Activated T-cell treated with anti-CD3 and anti-CD28 coated beads for 24 hours (primary cell): ENCODE data around the gene ARFRP1.

Experiments
- DNase-seq: peaks from one replicate; pipeline ENCODE4 v3.0.0-alpha.2; 2020; ENCODE audit warnings: low read depth

ARFRP1 gene

GRCh38 chr20:63743210-63743970, 35.6 kb upstream of the ARFRP1 start:
- DNase-seq = no peak

DNA sequence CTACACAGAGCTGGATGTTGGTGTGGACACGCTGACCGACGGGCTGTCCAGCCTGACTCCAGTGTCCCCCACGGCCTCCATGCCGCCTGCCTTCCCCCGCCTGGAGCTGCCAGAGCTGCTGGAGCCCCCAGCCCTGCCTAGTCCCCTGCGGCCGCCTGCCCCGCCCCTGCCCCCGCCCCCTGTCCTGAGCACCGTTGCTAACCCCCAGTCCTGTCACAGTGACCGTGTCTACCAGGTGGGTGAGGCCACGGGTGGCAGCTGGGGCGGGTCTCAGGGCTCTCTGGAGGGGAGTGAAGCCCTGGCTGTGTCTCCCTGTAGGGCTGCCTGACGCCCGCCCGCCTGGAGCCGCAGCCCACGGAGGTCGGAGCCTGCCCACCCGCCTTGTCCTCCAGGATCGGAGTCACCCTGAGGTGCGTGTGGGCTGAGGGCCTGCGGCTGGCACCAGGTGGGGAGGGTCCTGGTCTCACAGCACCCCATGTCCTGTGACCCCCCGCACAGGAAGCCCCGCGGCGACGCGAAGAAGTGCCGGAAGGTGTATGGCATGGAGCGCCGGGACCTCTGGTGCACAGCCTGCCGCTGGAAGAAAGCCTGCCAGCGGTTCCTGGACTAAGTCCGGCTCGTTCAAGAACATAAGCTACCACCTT, 34.7 kb upstream of the ARFRP1 start:
- DNase-seq = no peak

GRCh38 chr20:63741676-63742380, 34.1 kb upstream of the ARFRP1 start:
- DNase-seq = no peak

- DNase-seq = no peak
Measured at GRCh38 chr20:63741354-63741675, 33.5 kb upstream of the ARFRP1 start.

DNA sequence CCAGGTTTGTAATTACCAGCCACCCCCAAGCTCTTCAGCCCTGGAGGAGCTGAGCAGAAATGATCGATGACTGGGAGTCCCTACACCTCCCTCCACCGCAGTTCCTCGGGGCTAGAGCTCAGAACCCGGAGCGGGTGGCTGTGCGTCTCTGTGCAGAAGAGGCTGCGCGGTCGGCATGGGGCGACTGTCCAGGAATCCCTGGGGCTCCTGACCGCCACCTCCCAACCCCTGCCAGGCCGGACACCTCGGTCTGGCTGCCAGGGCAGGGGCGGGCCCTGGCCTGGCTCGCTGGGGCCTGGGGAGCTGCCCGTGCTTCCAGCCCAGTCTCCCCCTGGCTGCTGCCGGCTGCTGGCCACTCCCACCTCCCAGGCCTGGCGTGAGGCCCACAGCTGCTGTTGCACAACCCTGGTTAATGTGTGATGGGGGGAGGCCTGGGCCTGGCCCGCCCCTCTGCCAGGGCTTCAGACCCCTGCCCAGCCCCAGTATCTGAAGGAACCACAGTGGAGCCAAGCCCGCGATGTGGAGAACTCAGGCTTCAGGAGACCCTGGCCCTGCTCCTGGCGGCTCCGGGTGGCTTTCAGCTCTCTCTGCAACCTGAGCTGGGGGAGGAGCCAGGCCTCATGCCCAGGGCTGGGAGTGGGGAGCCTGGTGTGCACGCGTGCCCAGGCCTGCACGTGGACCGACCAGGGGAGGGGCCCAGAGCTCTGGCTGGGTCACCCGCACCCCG, 33.0 kb upstream of the ARFRP1 start:
- no peak for DNase-seq

GRCh38 chr20:63740070-63740626, 32.4 kb upstream of the ARFRP1 start:
- peak; percentile 28 for DNase-seq

DNA sequence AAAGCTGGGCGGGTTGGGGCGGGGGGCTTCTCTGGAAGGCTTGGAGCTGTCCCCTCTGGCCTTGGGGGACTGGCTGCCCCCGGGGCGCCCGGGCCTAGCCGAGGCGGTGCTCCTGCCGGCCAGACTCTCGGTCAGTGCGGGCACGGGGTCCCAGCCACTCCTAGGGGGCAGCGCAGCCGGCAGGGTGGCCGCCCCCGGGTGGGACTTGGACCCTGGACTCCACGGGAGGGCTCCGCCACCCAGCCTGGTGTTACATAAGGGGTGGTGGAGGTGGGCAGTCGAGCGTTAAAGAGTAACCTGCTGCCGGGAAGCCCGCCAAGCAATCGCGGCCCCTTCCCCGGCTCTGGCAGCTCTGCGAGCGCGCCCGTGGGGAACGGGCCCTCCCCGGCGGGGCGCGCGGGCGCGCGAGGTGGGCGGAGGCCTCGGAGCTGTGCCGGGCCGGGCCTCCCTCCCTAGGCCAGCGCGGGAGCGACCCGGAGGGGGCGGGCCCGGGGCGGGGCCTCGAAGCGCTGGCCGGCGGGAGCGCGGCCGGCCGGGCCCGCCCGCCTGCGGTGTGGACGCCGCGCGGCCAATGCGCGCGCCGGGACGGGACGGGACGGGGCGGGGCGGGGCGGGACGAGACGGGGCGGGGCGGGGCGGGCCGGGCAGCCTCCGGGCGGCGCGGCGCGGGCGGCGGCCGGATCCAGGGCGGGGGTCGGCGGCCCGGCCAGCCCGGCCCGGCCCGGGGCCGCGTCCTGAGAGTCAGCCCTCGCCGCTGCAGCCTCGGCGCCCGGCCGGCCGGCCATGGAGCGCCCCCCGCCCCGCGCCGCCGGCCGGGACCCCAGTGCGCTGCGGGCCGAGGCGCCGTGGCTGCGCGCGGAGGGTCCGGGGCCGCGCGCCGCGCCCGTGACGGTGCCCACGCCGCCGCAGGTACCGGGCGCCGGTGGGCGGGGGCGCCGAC, 31.6 kb upstream of the ARFRP1 start, which contains the start of gene SLC2A4RG:
TSS of gene SLC2A4RG (plus strand) at position 647 of the 940 bp plus-strand sequence. CDS start at position 784, 137 bp downstream.
- peak; percentile 50 for DNase-seq

DNA sequence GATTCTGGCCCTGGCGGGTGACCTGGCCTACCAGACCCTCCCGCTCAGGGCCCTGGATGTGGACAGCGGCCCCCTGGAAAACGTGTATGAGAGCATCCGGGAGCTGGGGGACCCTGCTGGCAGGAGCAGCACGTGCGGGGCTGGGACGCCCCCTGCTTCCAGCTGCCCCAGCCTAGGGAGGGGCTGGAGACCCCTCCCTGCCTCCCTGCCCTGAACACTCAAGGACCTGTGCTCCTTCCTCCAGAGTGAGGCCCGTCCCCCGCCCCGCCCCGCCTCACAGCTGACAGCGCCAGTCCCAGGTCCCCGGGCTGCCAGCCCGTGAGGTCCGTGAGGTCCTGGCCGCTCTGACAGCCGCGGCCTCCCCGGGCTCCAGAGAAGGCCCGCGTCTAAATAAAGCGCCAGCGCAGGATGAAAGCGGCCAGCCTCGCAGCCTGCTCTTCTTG, 30.9 kb upstream of the ARFRP1 start:
- DNase-seq = no peak

DNA sequence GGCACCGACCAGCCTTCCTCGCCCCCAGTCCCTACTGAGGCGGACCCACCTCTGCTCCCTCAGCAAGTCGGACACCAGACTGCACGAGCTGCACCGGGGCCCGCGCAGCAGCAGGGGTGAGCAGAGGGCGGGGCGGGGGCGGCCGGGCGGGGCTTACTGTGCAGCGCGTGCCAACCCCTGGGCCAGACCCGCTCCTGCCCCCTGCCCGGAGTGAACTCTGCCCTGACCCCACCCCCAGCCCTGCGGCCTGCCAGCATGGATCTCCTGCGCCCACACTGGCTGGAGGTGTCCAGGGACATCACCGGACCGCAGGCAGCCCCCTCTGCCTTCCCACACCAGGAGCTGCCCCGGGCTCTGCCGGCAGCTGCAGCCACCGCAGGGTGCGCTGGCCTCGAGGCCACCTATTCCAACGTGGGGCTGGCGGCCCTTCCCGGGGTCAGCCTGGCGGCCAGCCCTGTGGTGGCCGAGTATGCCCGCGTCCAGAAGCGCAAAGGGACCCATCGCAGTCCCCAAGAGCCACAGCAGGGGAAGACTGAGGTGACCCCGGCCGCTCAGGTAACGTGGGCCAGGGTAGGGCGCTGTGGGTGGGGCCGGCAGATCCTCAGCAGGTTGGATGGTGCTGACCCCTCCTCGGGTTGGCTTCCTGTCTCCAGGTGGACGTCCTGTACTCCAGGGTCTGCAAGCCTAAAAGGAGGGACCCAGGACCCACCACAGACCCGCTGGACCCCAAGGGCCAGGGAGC, 30.3 kb upstream of the ARFRP1 start:
- DNase-seq = peak; percentile 23

DNA sequence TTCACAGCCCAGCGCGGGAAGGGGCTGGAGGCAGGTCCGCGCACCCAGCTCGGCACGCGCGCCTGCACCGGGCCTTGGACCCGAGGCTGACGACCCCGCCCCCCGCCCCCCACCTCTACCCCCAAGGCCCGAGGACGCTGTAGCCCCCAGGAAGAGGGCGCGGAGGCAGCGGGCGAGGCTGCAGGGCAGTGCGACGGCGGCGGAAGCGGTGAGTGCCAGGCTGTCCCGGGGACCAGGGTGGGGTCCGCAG, 29.8 kb upstream of the ARFRP1 start:
- DNase-seq = peak; percentile 26

DNA sequence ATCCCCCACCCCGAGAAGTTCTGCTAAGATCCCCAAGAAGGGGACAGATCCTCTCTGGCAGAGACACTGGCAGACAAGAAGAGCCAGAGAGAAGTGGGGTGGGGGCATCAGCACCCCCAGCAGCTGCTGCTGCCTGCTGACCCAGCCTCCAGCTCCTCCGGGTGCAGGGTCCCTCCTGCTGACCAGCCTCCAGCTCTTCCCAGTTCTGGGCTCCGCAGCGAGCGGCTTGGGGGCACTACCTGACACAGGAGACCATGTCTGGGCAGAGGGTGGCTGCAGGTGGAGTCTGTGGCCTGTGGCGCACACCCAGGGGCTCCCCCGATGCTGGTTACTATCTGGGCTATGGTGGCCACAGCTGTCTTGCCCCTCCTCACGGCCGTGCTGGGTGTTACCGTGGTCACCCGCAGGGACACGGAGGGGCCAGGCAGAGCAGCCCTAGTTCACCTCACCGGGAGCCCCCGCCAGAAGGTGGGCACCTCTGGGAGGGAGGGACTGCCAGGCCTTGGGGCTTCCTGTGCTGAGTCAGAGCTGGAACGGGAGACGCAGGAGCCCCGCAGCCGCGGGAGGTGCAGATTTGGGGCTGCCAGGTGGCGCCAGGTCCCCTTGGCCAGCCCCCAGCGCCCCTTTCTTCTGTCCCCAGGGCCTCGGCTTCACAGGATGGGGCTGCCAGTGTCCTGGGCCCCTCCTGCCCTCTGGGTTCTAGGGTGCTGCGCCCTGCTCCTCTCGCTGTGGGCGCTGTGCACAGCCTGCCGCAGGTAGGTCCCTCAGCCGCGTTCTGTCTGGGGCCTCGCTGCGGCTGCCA, 29.3 kb upstream of the ARFRP1 start:
- DNase-seq = peak; percentile 39

DNA sequence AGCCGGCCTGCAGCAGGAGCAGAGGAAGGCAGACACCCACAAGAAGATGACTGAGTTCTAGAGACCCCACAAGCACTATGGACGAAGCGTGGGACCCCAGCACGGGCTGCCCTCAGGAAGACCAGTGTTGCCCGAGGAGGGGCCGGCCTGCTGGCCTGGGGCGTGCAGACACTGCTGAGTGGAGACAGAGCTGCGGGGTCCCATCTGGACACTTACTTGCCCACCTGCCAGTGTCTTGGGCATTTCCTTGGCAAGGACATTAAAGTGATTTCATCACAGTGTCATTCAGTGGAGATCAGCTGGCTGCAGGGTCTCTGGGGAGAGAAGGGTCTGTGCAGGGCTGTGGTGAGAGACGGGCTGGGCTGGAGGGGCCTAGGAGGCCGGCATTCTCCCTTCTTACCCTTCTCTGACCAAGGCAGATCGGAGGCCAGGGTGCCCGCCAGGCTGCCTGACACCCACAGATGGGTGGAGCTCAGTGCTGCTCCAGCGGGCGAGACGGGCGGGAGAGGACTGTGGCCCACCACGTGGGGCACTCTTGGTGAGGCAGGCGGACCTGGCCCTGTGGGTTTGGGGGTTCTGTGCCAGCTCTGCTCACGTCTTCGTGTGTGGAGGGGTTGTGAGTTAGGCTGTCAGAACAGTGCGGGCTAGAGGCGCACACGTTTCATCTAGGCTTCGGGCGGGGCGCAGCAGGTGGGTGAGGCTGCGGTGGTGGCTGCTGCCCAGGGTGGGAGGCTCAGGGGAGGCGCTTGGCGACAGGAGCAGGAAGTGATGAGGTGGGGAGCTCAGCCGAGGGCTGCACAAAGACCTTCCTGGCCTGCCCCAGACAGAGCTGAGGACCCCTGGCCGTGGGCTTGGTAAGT, 28.3 kb upstream of the ARFRP1 start, which contains the start of gene LIME1:
TSS of gene LIME1 (plus strand) at position 806 of the 860 bp plus-strand sequence. CDS start 886 bp downstream, outside the sequence.
- peak; percentile 41 for DNase-seq

GRCh38 chr20:63734946-63735858, 27.4 kb upstream of the ARFRP1 start:
- no peak for DNase-seq

DNA sequence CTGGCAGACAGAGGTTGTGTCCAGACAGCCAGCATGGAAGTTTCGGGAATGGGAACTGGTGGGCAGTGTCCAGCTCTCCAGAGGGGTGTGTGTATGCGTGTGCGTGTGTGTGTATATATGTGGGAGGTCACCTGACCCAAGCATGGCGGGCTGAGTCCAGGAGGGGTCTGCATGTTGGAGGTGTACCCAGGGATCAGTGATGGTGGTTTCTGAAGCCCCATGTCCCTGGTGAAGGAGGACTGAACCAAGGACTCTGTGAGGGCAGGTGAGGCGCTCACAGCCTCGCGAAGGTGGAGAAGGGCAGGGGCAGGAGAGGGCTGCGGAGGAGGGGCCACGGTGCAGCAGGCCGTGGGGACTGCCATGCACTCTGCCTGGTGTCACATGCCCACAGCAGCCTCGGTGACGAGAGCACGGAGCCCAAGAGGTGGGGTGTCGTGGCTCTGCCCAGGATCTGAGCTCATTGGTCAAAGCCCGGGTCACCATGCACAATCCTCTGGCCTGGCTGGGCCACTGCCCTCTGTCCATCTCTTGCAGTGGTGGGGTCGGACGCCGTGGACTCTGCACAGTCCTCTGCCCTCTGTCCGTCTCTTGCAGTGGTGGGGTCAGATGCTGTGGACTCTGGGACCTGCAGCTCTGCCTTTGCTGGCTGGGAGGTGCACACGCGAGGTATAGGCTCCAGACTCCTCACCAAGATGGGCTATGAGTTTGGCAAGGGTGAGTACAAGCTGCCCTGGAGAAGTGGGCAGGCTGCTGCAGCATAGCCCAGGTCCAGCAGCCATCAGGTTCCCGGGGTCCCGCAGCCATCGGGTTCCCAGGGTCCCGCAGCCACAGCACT, 26.6 kb upstream of the ARFRP1 start:
- DNase-seq = no peak

- no peak for DNase-seq
Measured at GRCh38 chr20:63733579-63734081, 25.9 kb upstream of the ARFRP1 start.

- no peak for DNase-seq
Measured at GRCh38 chr20:63733117-63733516, 25.3 kb upstream of the ARFRP1 start.
